ENCODE results near the gene NQO2.
"Not testable (repeated sequence)": the region's sequence is repeated elsewhere in the genome, so short reads cannot be mapped to it uniquely, and the experiment has no call there.

DNA sequence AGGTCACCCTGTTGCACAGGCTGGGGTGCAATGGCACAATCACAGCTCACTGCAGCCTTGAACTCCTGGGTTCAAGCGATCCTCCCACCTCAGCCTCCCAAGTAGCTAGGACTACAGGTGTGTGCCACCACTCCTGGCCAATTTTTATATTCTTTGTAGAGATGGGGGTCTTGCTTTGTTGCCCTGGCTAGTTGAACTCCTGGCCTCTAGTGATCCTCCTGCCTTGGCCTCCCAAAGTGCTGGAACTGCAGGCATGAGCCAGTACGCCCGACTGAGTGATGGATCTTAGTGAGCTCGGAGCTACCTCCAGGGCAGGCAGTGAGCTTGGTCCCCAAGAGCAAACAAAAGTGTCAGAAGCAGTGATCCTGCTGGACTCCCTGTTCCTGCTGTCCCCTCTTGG, 48.3 kb downstream of the NQO2 start:
- TF ChIP-seq MXI1 (conservative IDR thresholded peaks at IDR 0.05; ENCODE audit: poor library complexity, severe bottlenecking), result not testable (repeated sequence)
- TF ChIP-seq, protein P1, sequence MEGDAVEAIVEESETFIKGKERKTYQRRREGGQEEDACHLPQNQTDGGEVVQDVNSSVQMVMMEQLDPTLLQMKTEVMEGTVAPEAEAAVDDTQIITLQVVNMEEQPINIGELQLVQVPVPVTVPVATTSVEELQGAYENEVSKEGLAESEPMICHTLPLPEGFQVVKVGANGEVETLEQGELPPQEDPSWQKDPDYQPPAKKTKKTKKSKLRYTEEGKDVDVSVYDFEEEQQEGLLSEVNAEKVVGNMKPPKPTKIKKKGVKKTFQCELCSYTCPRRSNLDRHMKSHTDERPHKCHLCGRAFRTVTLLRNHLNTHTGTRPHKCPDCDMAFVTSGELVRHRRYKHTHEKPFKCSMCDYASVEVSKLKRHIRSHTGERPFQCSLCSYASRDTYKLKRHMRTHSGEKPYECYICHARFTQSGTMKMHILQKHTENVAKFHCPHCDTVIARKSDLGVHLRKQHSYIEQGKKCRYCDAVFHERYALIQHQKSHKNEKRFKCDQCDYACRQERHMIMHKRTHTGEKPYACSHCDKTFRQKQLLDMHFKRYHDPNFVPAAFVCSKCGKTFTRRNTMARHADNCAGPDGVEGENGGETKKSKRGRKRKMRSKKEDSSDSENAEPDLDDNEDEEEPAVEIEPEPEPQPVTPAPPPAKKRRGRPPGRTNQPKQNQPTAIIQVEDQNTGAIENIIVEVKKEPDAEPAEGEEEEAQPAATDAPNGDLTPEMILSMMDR (IDR thresholded peaks at IDR 0.05; ENCODE audit: poor library complexity, severe bottlenecking), result not testable (repeated sequence)

All from neural cell (in vitro differentiated cells).